ENCODE measurements around the gene C3AR1.
"Not testable (repeated sequence)": the region's sequence is repeated elsewhere in the genome, so short reads cannot be mapped to it uniquely, and the experiment has no call there.

GRCh38 chr12:8031017-8031416 lies 35.1 kb downstream of the C3AR1 start:
- TF ChIP-seq CTCF (IDR thresholded peaks at IDR 0.05; ENCODE audit: poor library complexity); EZH2 (IDR thresholded peaks at IDR 0.05; ENCODE audit: borderline replicate concordance): not testable (repeated sequence)
